HepG2 (cell line): ENCODE data around the gene APOM. TPM values are rescaled to one million over a fixed set of nuclear protein-coding genes. Genes with fewer than 3 reads are reported as not detected.
A peak's percentile ranks its signal among the peaks of the same experiment; 100 is the strongest.

ENCODE experiments used
- ATAC-seq: fragments of 200-7000 bp; cut with Tn5 transposase; 3 replicates; pipeline ENCODE4 v1.9.1; 2020; ENCODE audit warnings: mild to moderate bottlenecking, moderate library complexity
- BruUV-seq: library from RNA; stranded (reverse); fragments of 400-500 nt; replicated peaks from 2 replicates; lab custom pipeline; 2021; lab: Mats Ljungman, UMichigan
- CTCF ChIA-PET: fragments of 300-600 bp; formaldehyde crosslinking; extraction: SDS; loops from one replicate; lab custom pipeline; 2021; ENCODE audit warnings: low total read pairs, inconsistent platforms, low intra/inter-chr PET ratio; lab: Yijun Ruan, JAX
- POLR2A ChIA-PET: fragments of 350-600 bp; sonication (Branson Sonifier 250); formaldehyde crosslinking; loops from one replicate; lab custom pipeline; 2020; ENCODE audit warnings: antibody characterized with exemption, inconsistent platforms; lab: Yijun Ruan, JAX
- DNase-seq: peaks from one replicate; pipeline ENCODE4 v3.0.0-alpha.2; 2015; ENCODE audit warnings: low spot score
- FAIRE-seq: peaks from 3 replicates; lab custom pipeline; 2011; peaks lifted over from hg19 to GRCh38; lab: Jason Lieb, UNC
- H2AFZ ChIP-seq: one replicate; pipeline ENCODE4 v1.6.1; 2011; ENCODE audit warnings: low read length, inconsistent platforms
- H3K27ac ChIP-seq: fragments of 300-600 bp; 3 replicates; pipeline ENCODE4 v1.8.0; 2011; ENCODE audit warnings: mixed run types, mild to moderate bottlenecking, mixed read lengths, low read length, inconsistent platforms; ENCODE audit not compliant: insufficient read depth; ENCODE audit errors: extremely low read length
- H3K27me3 ChIP-seq, 2 experiments: fragments of 200-600 bp in 1 of 2; 2 replicates in 1 of 2; 3 replicates in 1 of 2; pipeline versions ENCODE4 v1.6.0 to v1.8.0; 2011; ENCODE audit warnings: low read length in 2 of 2, mild to moderate bottlenecking in 2 of 2, moderate library complexity in 2 of 2, inconsistent platforms in 1 of 2; ENCODE audit not compliant: insufficient read depth in 2 of 2, control insufficient read depth in 1 of 2
- H3K36me3 ChIP-seq, 2 experiments: fragments of 200-600 bp in 1 of 2; replicated peaks in 1 of 2; 2 replicates in 1 of 2; 3 replicates in 1 of 2; pipeline versions ENCODE4 v1.5.1 to v1.8.0; 2011; ENCODE audit warnings: low read length in 2 of 2, inconsistent platforms in 1 of 2; ENCODE audit not compliant: insufficient read depth in 2 of 2, control insufficient read depth in 1 of 2
- H3K4me1 ChIP-seq: 2 replicates; pipeline ENCODE4 v1.5.1; 2012; ENCODE audit warnings: low read length, inconsistent platforms; ENCODE audit not compliant: insufficient read depth
- H3K4me2 ChIP-seq: 2 replicates; pipeline ENCODE4 v1.6.0; 2011; ENCODE audit warnings: low read depth, low read length, inconsistent platforms
- H3K4me3 ChIP-seq, 3 experiments: fragments of 200-600 bp in 1 of 3; sonication (generic), shearing (Covaris generic) in 1 of 3; replicated peaks in 1 of 3; 2 replicates each; pipeline ENCODE4 v1.5.1; 2011 to 2016; ENCODE audit warnings: low read length in 3 of 3, inconsistent platforms in 2 of 3, low read depth in 2 of 3, mild to moderate bottlenecking in 2 of 3, control low read depth in 1 of 3, mixed read lengths in 1 of 3; ENCODE audit not compliant: insufficient read depth in 1 of 3
- H3K79me2 ChIP-seq: one replicate; pipeline ENCODE4 v1.6.1; 2011; ENCODE audit warnings: low read length, inconsistent platforms; ENCODE audit not compliant: insufficient read depth
- H3K9ac ChIP-seq: 2 replicates; pipeline ENCODE4 v1.6.0; 2011; ENCODE audit warnings: mild to moderate bottlenecking, low read depth, low read length, inconsistent platforms; ENCODE audit not compliant: insufficient read depth
- H3K9me3 ChIP-seq: 2 replicates; pipeline ENCODE4 v1.5.1; 2012; ENCODE audit warnings: mild to moderate bottlenecking, low read length
- H4K20me1 ChIP-seq: 2 replicates; pipeline ENCODE4 v1.6.0; 2011; ENCODE audit warnings: inconsistent platforms, mild to moderate bottlenecking, low read length, moderate library complexity; ENCODE audit not compliant: insufficient read depth
- ARHGAP35 ChIP-seq: sonication (generic); formaldehyde crosslinking; IDR thresholded peaks from 2 replicates; pipeline ENCODE4 v1.9.0; 2022; ENCODE audit warnings: mild to moderate bottlenecking, inconsistent platforms, moderate library complexity, missing genetic modification reagents, borderline replicate concordance
- BORCS8-MEF2B ChIP-seq: sonication (generic); formaldehyde crosslinking; IDR thresholded peaks from 2 replicates; pipeline ENCODE4 v1.8.0; 2022; ENCODE audit warnings: mild to moderate bottlenecking, missing genetic modification reagents
- FUBP1 ChIP-seq: sonication (generic); formaldehyde crosslinking; IDR thresholded peaks from 2 replicates; pipeline ENCODE4 v1.5.1; 2020; ENCODE audit warnings: missing genetic modification reagents, mild to moderate bottlenecking, borderline replicate concordance
- NONO ChIP-seq, 2 experiments: fragments of 450-650 bp in 1 of 2; sonication (generic) in 1 of 2; formaldehyde crosslinking in 1 of 2; IDR thresholded peaks in 1 of 2; conservative IDR thresholded peaks in 1 of 2; 2 replicates each; pipeline versions ENCODE4 v1.6.1 to v1.8.0; 2017 to 2022; ENCODE audit warnings: mild to moderate bottlenecking in 1 of 2, missing genetic modification reagents in 1 of 2, moderate library complexity in 1 of 2
- NRL ChIP-seq: sonication (generic); formaldehyde crosslinking; IDR thresholded peaks from 2 replicates; pipeline ENCODE4 v1.5.0; 2020; ENCODE audit warnings: missing genetic modification reagents, mild to moderate bottlenecking, moderate library complexity, borderline replicate concordance
- SRY ChIP-seq: sonication (generic); formaldehyde crosslinking; IDR thresholded peaks from 2 replicates; pipeline ENCODE4 v1.8.0; 2022; ENCODE audit warnings: mild to moderate bottlenecking, missing genetic modification reagents
- TEAD3 ChIP-seq: optimal IDR thresholded peaks from 2 replicates; pipeline ENCODE3; 2016; ENCODE audit warnings: borderline replicate concordance
- TFAP4 ChIP-seq: sonication (generic); IDR thresholded peaks from 2 replicates; pipeline ENCODE4 v1.6.1; 2016; ENCODE audit warnings: low read depth, borderline replicate concordance
- THYN1 ChIP-seq: sonication (generic); formaldehyde crosslinking; IDR thresholded peaks from 2 replicates; pipeline ENCODE4 v1.8.1; 2023; ENCODE audit warnings: low read depth, mild to moderate bottlenecking, moderate library complexity, missing genetic modification reagents, borderline replicate concordance
- U2AF1 ChIP-seq: fragments of 200-400 bp; formaldehyde crosslinking; optimal IDR thresholded peaks from 2 replicates; pipeline ENCODE3; 2017; ENCODE audit warnings: mild to moderate bottlenecking, low read depth, low read length
- ZBTB42 ChIP-seq: sonication (generic); formaldehyde crosslinking; IDR thresholded peaks from 2 replicates; pipeline ENCODE4 v1.5.0; 2020; ENCODE audit warnings: mild to moderate bottlenecking, missing genetic modification reagents
- ZC3H4 ChIP-seq: sonication (generic); formaldehyde crosslinking; IDR thresholded peaks from 2 replicates; pipeline ENCODE4 v1.4.0; 2020; ENCODE audit warnings: missing genetic modification reagents, borderline replicate concordance
- ZNF430 ChIP-seq: sonication (generic); formaldehyde crosslinking; IDR thresholded peaks from 2 replicates; pipeline ENCODE4 v1.9.0; 2021; ENCODE audit warnings: mild to moderate bottlenecking, missing genetic modification reagents
- ZNF513 ChIP-seq: sonication (generic); formaldehyde crosslinking; conservative IDR thresholded peaks from 2 replicates; pipeline ENCODE4 v1.5.0; 2020; ENCODE audit warnings: missing genetic modification reagents
- ZNF572 ChIP-seq: sonication (generic); formaldehyde crosslinking; IDR thresholded peaks from 2 replicates; pipeline ENCODE4 v1.5.1; 2020; ENCODE audit warnings: mild to moderate bottlenecking, missing genetic modification reagents
- ZNF746 ChIP-seq: sonication (generic); formaldehyde crosslinking; IDR thresholded peaks from 2 replicates; pipeline ENCODE4 v1.8.0; 2022; ENCODE audit warnings: mild to moderate bottlenecking, missing genetic modification reagents
- ZNF839 ChIP-seq: sonication (generic); formaldehyde crosslinking; IDR thresholded peaks from 2 replicates; pipeline ENCODE4 v1.4.0; 2020; ENCODE audit warnings: missing genetic modification reagents, mild to moderate bottlenecking, borderline replicate concordance
- ZSCAN20 ChIP-seq: sonication (generic); formaldehyde crosslinking; IDR thresholded peaks from 2 replicates; pipeline ENCODE4 v1.4.0; 2020; ENCODE audit warnings: missing genetic modification reagents, mild to moderate bottlenecking, borderline replicate concordance
- WGBS: methylation state at CpG from one replicate; pipeline ENCODE4 v1.1.6; 2017; ENCODE audit warnings: low lambda C conversion rate; 5-methylcytosine and 5-hydroxymethylcytosine counted together
- in situ Hi-C: cut with HindIII; loops from 2 replicates; pipeline ENCODE4 v1.10.0; 2017; ENCODE audit warnings: low pct_unique_long_range_greater_than_20kb; ENCODE audit not compliant: extremely low pct_ligation_motif_present
- intact Hi-C: fragments of 100-400 bp; cut with micrococcal nuclease; formaldehyde crosslinking; loops from one replicate; pipeline ENCODE4 v1.10.0; 2022; ENCODE audit not compliant: unreplicated experiment
- polyA plus RNA-seq, 8 experiments: library from polyadenylated mRNA; depleted of rRNA in 3 of 8; stranded (reverse) in 7 of 8; unstranded in 1 of 8; fragments of >200 nt; fragmentation: Illumina TruSeq in 4 of 8; extraction: Trizol in 4 of 8; gene quantifications; 2 replicates each; pipeline versions ENCODE4 v1.2.1 to v1.2.3, GENCODE V29; 2011 to 2016; ENCODE audit warnings: low read depth in 4 of 8, missing spikeins in 1 of 8, mixed read lengths in 1 of 8; ENCODE audit not compliant: insufficient read depth in 1 of 8
- total RNA-seq, 5 experiments: library from RNA; depleted of rRNA; stranded (reverse); fragments of >200 nt; fragmentation: Illumina TruSeq; extraction: Trizol; gene quantifications; 2 replicates each; pipeline ENCODE4 v1.2.3, GENCODE V29; 2016; ENCODE audit warnings: low read depth in 1 of 5

The APOM gene
- total and polyA plus RNA-seq, 2 of the 13 experiments (the other 11 are each of a cell fraction or from before 2014, with no cell fraction given): 98.2 to 1,140 TPM

- peaks cover 39% of the 10 kb centered on the region for H3K4me1 ChIP-seq
- intact Hi-C loops (loop anchor here (2.0 to 5.0 kb wide), 2 partner anchors 21 to 35 kb away; partner anchors contain the start of genes CLIC1 and LY6G5C), in situ Hi-C loops (no loop called here)
- DNase-seq: no peak
- no peak for FAIRE-seq
- H3K4me2 ChIP-seq: peak overlapping the region; percentile 99
- H3K27me3 ChIP-seq: no peaks in the 10 kb centered on the region; a peak in 2 of 5 replicates
- POLR2A ChIA-PET: interaction anchor here (0.6 to 2.7 kb wide), 11 partner anchors 9 to 133 kb away, joined by 3 to 57 read pairs (median 12); partner anchors contain the start of genes APOM, CLIC1, CSNK2B and GPANK1
- H4K20me1 ChIP-seq: no peaks in the 10 kb centered on the region
- peak overlapping the region; percentile 71 to 84 (median 81) for H3K4me3 ChIP-seq
- H3K36me3 ChIP-seq: peaks cover 4 to 13% of the 10 kb centered on the region in 2 experiments; a peak in 4 of 5 replicates
- no peak overlapping the region for H2AFZ ChIP-seq
- 51% methylated on average over 7 of the region's 7 CpGs for WGBS
- H3K9ac ChIP-seq: peak overlapping the region; percentile 95
- H3K9me3 ChIP-seq: no peaks in the 10 kb centered on the region
- H3K79me2 ChIP-seq: peaks cover 22% of the 10 kb centered on the region
- no peak for ATAC-seq
- CTCF ChIA-PET: no interaction called here
- BruUV-seq: TSS peak; percentile 61
- peak overlapping the region; percentile 85 for H3K27ac ChIP-seq
- TF ChIP-seq ZNF513 (CRISPR knock-in tag) (no peak), TEAD3 (CRISPR knock-in tag) (no peak), ZSCAN20 (no peak), ZBTB42 (CRISPR knock-in tag) (0 out of 2 replicates have a peak, but pooled peaks have one; percentile 4), ZNF572 (CRISPR knock-in tag) (peak; percentile 57; the same call in 1 of the 2 replicates), ZNF746 (CRISPR knock-in tag) (0 out of 2 replicates have a peak, but pooled peaks have one; percentile 46), BORCS8-MEF2B (CRISPR knock-in tag) (0 out of 2 replicates have a peak, but pooled peaks have one; percentile 28), NONO (IDR thresholded peaks at IDR 0.05) (no peak), NONO (CRISPR knock-in tag; conservative IDR thresholded peaks at IDR 0.05) (0 out of 2 replicates have a peak, but pooled peaks have one; percentile 18), ZNF839 (0 out of 2 replicates have a peak, but pooled peaks have one; percentile 54), TFAP4 (peak; percentile 32; the same call in 1 of the 2 replicates), THYN1 (CRISPR knock-in tag) (no peak), ARHGAP35 (CRISPR knock-in tag) (no peak), U2AF1 (no peak), ZNF430 (CRISPR knock-in tag) (0 out of 2 replicates have a peak, but pooled peaks have one; percentile 12), ZC3H4 (CRISPR knock-in tag) (no peak), FUBP1 (CRISPR knock-in tag) (no peak), SRY (CRISPR knock-in tag) (no peak), NRL (CRISPR knock-in tag) (peak; percentile 71; the same call in 1 of the 2 replicates)
Measured at GRCh38 chr6:31701666-31702404, 46.1 kb downstream of the APOM start.
